WERI-Rb-1 (cell line): ENCODE results near the gene ARHGEF2.
A peak's percentile ranks its signal among the peaks of the same experiment; 100 is the strongest.

Experiments
- DNase-seq: peaks from one replicate; pipeline ENCODE4 v3.0.0-alpha.2; 2020
- H3K27ac ChIP-seq: fragments of 250-450 bp; sonication (Bioruptor Pico); 2 replicates; pipeline ENCODE4 v1.5.1; 2020; ENCODE audit warnings: mild to moderate bottlenecking, moderate library complexity
- H3K27me3 ChIP-seq: fragments of 250-450 bp; sonication (Bioruptor Pico); 2 replicates; pipeline ENCODE4 v1.5.1; 2021; ENCODE audit warnings: mild to moderate bottlenecking, low read depth, moderate library complexity; ENCODE audit not compliant: insufficient read depth, severe bottlenecking
- H3K36me3 ChIP-seq: fragments of 250-450 bp; sonication (Bioruptor Pico); 2 replicates; pipeline ENCODE4 v1.5.1; 2020; ENCODE audit warnings: mild to moderate bottlenecking, moderate library complexity
- H3K4me3 ChIP-seq: 2 replicates; pipeline ENCODE4 v1.5.1; 2011; ENCODE audit warnings: low read depth, mild to moderate bottlenecking, control low read depth, low read length
- H3K9me3 ChIP-seq: fragments of 250-450 bp; sonication (Bioruptor Pico); 2 replicates; pipeline ENCODE4 v1.5.1; 2021; ENCODE audit warnings: mild to moderate bottlenecking, moderate library complexity; ENCODE audit not compliant: severe bottlenecking
- TF ChIP-seq, protein P1 (sequence below): IDR thresholded peaks from 2 replicates; pipeline ENCODE4 v1.5.1; 2011; ENCODE audit warnings: low read depth, mild to moderate bottlenecking, control low read depth, inconsistent platforms, low read length

The ARHGEF2 gene

DNA sequence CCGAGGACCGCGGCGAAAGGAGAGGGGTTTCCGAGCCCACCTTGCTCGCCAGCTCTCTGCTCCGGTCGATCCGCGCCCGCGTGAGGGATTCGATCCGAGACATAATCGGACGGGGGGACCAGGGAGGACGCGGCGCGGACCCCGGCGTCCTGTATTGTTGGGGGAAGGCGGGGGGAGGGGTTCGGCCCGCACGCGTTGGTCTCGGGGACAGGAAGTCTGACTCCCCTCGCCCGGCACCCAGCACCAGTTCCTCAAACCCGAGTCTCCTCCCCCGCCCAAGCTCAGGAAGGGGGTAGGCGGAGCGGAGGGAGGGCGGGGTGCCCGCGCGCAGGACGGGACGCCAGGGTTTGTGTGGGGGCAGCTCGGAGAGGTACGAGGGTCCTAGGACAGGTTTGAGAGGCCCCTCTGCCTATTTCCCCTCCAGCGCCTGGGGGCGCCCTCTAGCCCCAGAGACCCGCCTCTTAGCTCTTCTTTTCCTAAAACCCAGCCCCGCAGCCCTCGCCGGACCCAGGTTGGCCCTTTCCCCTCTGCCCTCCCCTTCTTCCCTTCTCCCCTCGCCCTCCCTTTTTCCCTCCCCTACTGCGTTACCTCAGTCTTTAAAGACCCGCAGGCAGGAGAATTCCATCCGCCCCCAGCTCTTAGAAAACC, at the start of gene ARHGEF2:
TSS of gene ARHGEF2 (minus strand) at position 223 of the 648 bp plus-strand sequence. CDS start at position 103, 120 bp downstream.
- Histone ChIP-seq H3K4me3 (peak within 1 kb of the TSS; percentile 86), H3K9me3 (no peaks in the 10 kb centered on the region), H3K27ac (peak within 1 kb of the TSS; percentile 97), H3K27me3 (no peaks in the 10 kb centered on the region), H3K36me3 (peaks cover 12% of the 10 kb centered on the region)
- DNase-seq: peak; percentile 92
- TF ChIP-seq, protein P1, sequence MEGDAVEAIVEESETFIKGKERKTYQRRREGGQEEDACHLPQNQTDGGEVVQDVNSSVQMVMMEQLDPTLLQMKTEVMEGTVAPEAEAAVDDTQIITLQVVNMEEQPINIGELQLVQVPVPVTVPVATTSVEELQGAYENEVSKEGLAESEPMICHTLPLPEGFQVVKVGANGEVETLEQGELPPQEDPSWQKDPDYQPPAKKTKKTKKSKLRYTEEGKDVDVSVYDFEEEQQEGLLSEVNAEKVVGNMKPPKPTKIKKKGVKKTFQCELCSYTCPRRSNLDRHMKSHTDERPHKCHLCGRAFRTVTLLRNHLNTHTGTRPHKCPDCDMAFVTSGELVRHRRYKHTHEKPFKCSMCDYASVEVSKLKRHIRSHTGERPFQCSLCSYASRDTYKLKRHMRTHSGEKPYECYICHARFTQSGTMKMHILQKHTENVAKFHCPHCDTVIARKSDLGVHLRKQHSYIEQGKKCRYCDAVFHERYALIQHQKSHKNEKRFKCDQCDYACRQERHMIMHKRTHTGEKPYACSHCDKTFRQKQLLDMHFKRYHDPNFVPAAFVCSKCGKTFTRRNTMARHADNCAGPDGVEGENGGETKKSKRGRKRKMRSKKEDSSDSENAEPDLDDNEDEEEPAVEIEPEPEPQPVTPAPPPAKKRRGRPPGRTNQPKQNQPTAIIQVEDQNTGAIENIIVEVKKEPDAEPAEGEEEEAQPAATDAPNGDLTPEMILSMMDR: peak; percentile 75

GRCh38 chr1:156026588-156026987, 48.2 kb upstream of the ARHGEF2 start:
- Histone ChIP-seq H3K27me3 (no peaks in the 10 kb centered on the region), H3K36me3 (no peaks in the 10 kb centered on the region), H3K4me3 (no peak overlapping the region), H3K27ac (no peak overlapping the region), H3K9me3 (no peaks in the 10 kb centered on the region)
- no peak for DNase-seq
- TF ChIP-seq, protein P1: no peak

GRCh38 chr1:156025876-156026275, 47.5 kb upstream of the ARHGEF2 start:
- TF ChIP-seq, protein P1: peak; percentile 100
- peak; percentile 90 for DNase-seq

GRCh38 chr1:156024801-156025200, 46.5 kb upstream of the ARHGEF2 start:
- TF ChIP-seq, protein P1: no peak
- Histone ChIP-seq H3K27ac (no peak overlapping the region), H3K9me3 (no peaks in the 10 kb centered on the region), H3K36me3 (peaks cover 4% of the 10 kb centered on the region), H3K4me3 (no peak overlapping the region), H3K27me3 (no peaks in the 10 kb centered on the region)
- no peak for DNase-seq

More at GRCh38 chr1:156025876-156026275, 47.5 kb upstream of the ARHGEF2 start:
- no peak overlapping the region for H3K27ac ChIP-seq
- no peak overlapping the region for H3K4me3 ChIP-seq
- no peaks in the 10 kb centered on the region for H3K9me3 ChIP-seq
- no peaks in the 10 kb centered on the region for H3K27me3 ChIP-seq
- H3K36me3 ChIP-seq: no peaks in the 10 kb centered on the region

DNA sequence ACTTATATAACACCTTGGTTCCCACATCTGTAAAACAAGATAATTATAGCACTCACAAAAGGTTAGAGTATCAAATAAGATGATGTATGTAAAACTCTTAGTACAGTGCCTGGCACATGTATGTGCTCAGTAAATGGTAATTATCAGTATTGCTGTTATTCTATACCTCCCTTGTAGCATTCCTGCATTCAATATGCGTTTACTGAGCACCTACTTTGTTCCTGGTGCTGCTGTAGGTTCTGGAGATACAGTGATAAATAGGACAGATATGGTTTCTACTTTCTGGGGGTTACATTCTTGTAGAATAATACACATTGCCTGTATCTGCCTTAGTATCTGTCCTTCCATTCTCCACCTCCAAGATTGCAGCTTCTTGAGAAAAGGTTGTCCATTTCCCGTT, 43.6 kb upstream of the ARHGEF2 start:
- no peak for DNase-seq
- TF ChIP-seq, protein P1: no peak
- Histone ChIP-seq H3K27ac (no peak overlapping the region), H3K27me3 (no peaks in the 10 kb centered on the region), H3K9me3 (no peaks in the 10 kb centered on the region), H3K36me3 (peaks cover 31% of the 10 kb centered on the region), H3K4me3 (no peak overlapping the region)

- Histone ChIP-seq H3K27me3 (no peaks in the 10 kb centered on the region), H3K36me3 (peaks cover 40% of the 10 kb centered on the region), H3K27ac (peak overlapping the region; percentile 77), H3K9me3 (no peaks in the 10 kb centered on the region), H3K4me3 (peak overlapping the region; percentile 81)
- TF ChIP-seq, protein P1: no peak
- no peak for DNase-seq
These were observed 42.7 kb upstream of the ARHGEF2 start for GRCh38 chr1:156021093-156021428.
